A549 (cell line): ENCODE results near the gene RAPGEF5. TPM values are rescaled to one million over a fixed set of nuclear protein-coding genes. Genes with fewer than 3 reads are reported as not detected.
A peak's percentile ranks its signal among the peaks of the same experiment; 100 is the strongest.

Experiments used
- ATAC-seq, 2 experiments: fragments of 200-7000 bp in 1 of 2; fragments of >200 bp in 1 of 2; cut with Nextera tagmentation in 1 of 2; cut with Tn5 transposase in 1 of 2; 3 replicates each; pipeline versions ENCODE4 v1.8.0 to v1.9.1; 2018 to 2020; ENCODE audit warnings: mild to moderate bottlenecking in 1 of 2, moderate library complexity in 1 of 2
- CTCF ChIA-PET: fragments of 300-600 bp; sonication (Branson Sonifier 250); formaldehyde crosslinking; extraction: SDS; loops from one replicate; lab custom pipeline; 2021; ENCODE audit warnings: antibody characterized with exemption, inconsistent platforms; lab: Yijun Ruan, JAX
- POLR2A ChIA-PET: fragments of 350-600 bp; formaldehyde crosslinking; extraction: SDS; loops from one replicate; lab custom pipeline; 2021; ENCODE audit warnings: antibody characterized with exemption, inconsistent platforms; lab: Yijun Ruan, JAX
- DNase-seq, 2 experiments: peaks; one replicate each; pipeline versions ENCODE4 v3.0.0 to v3.0.0-alpha.2; 2011 to 2016; ENCODE audit warnings: low read depth in 1 of 2, low spot score in 1 of 2
- FAIRE-seq: peaks from 2 replicates; lab custom pipeline; 2011; peaks lifted over from hg19 to GRCh38; lab: Jason Lieb, UNC
- H3K27ac ChIP-seq, 2 experiments: fragments of >200 bp; sonication (Bioruptor Twin); formaldehyde crosslinking; 3 replicates each; pipeline ENCODE4 v1.5.1; 2016 to 2017
- H3K4me1 ChIP-seq: fragments of >200 bp; sonication (Bioruptor Twin); formaldehyde crosslinking; 3 replicates; pipeline ENCODE4 v1.6.1; 2016
- H3K4me2 ChIP-seq: fragments of >200 bp; sonication (Bioruptor Twin); formaldehyde crosslinking; 3 replicates; pipeline ENCODE4 v1.6.1; 2016
- H3K4me3 ChIP-seq: fragments of >200 bp; sonication (Bioruptor Twin); formaldehyde crosslinking; 3 replicates; pipeline ENCODE4 v1.5.1; 2016
- H3K9me3 ChIP-seq: fragments of >200 bp; sonication (Bioruptor Twin); formaldehyde crosslinking; 3 replicates; pipeline ENCODE4 v1.6.1; 2016
- ATOH8 ChIP-seq: fragments of 250-450 bp; sonication (Bioruptor Pico); IDR thresholded peaks from 2 replicates; pipeline ENCODE4 v1.5.0; 2020; ENCODE audit warnings: low read depth, mild to moderate bottlenecking, moderate library complexity
- BCL3 ChIP-seq: fragments of >200 bp; sonication (Bioruptor Twin); formaldehyde crosslinking; IDR thresholded peaks from 3 replicates; pipeline ENCODE4 v1.6.1; 2016
- BHLHE40 ChIP-seq: IDR thresholded peaks from 2 replicates; pipeline ENCODE4 v1.6.1; 2012; ENCODE audit warnings: low read depth, low read length, inconsistent platforms
- CHD2 ChIP-seq: fragments of 150-350 bp; IDR thresholded peaks from 2 replicates; pipeline ENCODE4 v1.6.1; 2014; ENCODE audit warnings: low read length; ENCODE audit not compliant: partially characterized antibody
- CTCF ChIP-seq: fragments of >200 bp; sonication (Bioruptor Twin); formaldehyde crosslinking; IDR thresholded peaks from 3 replicates; pipeline ENCODE4 v1.5.1; 2016
- E2F6 ChIP-seq: IDR thresholded peaks from 2 replicates; pipeline ENCODE4 v1.6.1; 2012; ENCODE audit warnings: low read depth, borderline replicate concordance
- EHF ChIP-seq: fragments of 250-450 bp; sonication (Bioruptor Pico); IDR thresholded peaks from 2 replicates; pipeline ENCODE4 v1.5.0; 2020; ENCODE audit warnings: mild to moderate bottlenecking
- ELK1 ChIP-seq: fragments of 150-350 bp; IDR thresholded peaks from 2 replicates; pipeline ENCODE4 v1.6.1; 2014; ENCODE audit warnings: low read depth, mild to moderate bottlenecking, low read length
- FOSL2 ChIP-seq, 2 experiments: fragments of 450-650 bp in 1 of 2; fragments of >200 bp in 1 of 2; sonication (Bioruptor Twin) in 1 of 2; formaldehyde crosslinking; IDR thresholded peaks; 2 replicates each; pipeline versions ENCODE4 v1.5.0 to v1.6.1; 2016 to 2020; ENCODE audit warnings: mild to moderate bottlenecking in 1 of 2, moderate library complexity in 1 of 2
- GATA3 ChIP-seq: IDR thresholded peaks from 2 replicates; pipeline ENCODE4 v1.6.1; 2012; ENCODE audit warnings: borderline replicate concordance
- HDAC2 ChIP-seq: fragments of 200-600 bp; sonication (generic); IDR thresholded peaks from 2 replicates; pipeline ENCODE4 v1.6.1; 2016
- HES2 ChIP-seq: fragments of >200 bp; sonication (Bioruptor Twin); formaldehyde crosslinking; IDR thresholded peaks from 2 replicates; pipeline ENCODE4 v1.6.1; 2016
- HEYL ChIP-seq: fragments of 250-450 bp; sonication (Bioruptor Pico); IDR thresholded peaks from 2 replicates; pipeline ENCODE4 v1.8.0; 2021; ENCODE audit warnings: mild to moderate bottlenecking, moderate library complexity
- HOXA7 ChIP-seq: fragments of 250-450 bp; sonication (Bioruptor Pico); IDR thresholded peaks from 2 replicates; pipeline ENCODE4 v1.5.0; 2020; ENCODE audit warnings: mild to moderate bottlenecking, moderate library complexity
- KDM1A ChIP-seq: fragments of 200-600 bp; sonication (generic); IDR thresholded peaks from 2 replicates; pipeline ENCODE4 v1.6.1; 2016; ENCODE audit warnings: low read depth, mild to moderate bottlenecking
- KDM5A ChIP-seq: fragments of 200-600 bp; sonication (generic); IDR thresholded peaks from 2 replicates; pipeline ENCODE4 v1.6.1; 2016; ENCODE audit warnings: antibody characterized with exemption, mild to moderate bottlenecking
- PHF8 ChIP-seq: fragments of 200-600 bp; sonication (generic); IDR thresholded peaks from 2 replicates; pipeline ENCODE4 v1.6.1; 2016; ENCODE audit warnings: low read depth, mild to moderate bottlenecking, antibody characterized with exemption, moderate library complexity, borderline replicate concordance
- POLR2A ChIP-seq: IDR thresholded peaks from 2 replicates; pipeline ENCODE4 v1.6.1; 2012; ENCODE audit warnings: mild to moderate bottlenecking, low read length
- RAD21 ChIP-seq, 2 experiments: fragments of >200 bp in 1 of 2; sonication (Bioruptor Twin) in 1 of 2; formaldehyde crosslinking in 1 of 2; IDR thresholded peaks in 1 of 2; conservative IDR thresholded peaks in 1 of 2; 2 replicates in 1 of 2; 3 replicates in 1 of 2; pipeline ENCODE4 v1.6.1; 2012 to 2018; ENCODE audit warnings: inconsistent platforms in 1 of 2
- TFCP2L1 ChIP-seq: fragments of 250-450 bp; sonication (Bioruptor Pico); IDR thresholded peaks from 2 replicates; pipeline ENCODE4 v1.5.0; 2021; ENCODE audit warnings: mild to moderate bottlenecking
- USF2 ChIP-seq: fragments of 450-650 bp; IDR thresholded peaks from 2 replicates; pipeline ENCODE4 v1.6.1; 2014; ENCODE audit warnings: antibody characterized with exemption
- ZC3H11A ChIP-seq: fragments of 450-650 bp; IDR thresholded peaks from 2 replicates; pipeline ENCODE4 v1.6.1; 2014; ENCODE audit warnings: antibody characterized with exemption, mild to moderate bottlenecking
- ZNF302 ChIP-seq: fragments of 250-450 bp; sonication (Bioruptor Pico); IDR thresholded peaks from 2 replicates; pipeline ENCODE4 v1.9.0; 2021; ENCODE audit warnings: inconsistent platforms, mild to moderate bottlenecking, moderate library complexity
- ZSCAN20 ChIP-seq: fragments of 250-450 bp; sonication (Bioruptor Pico); IDR thresholded peaks from 2 replicates; pipeline ENCODE4 v1.8.0; 2022; ENCODE audit warnings: mild to moderate bottlenecking, moderate library complexity
- WGBS: methylation state at CpG from one replicate; pipeline ENCODE4 v1.1.6; 2017; ENCODE audit errors: missing lambda C conversion rate; 5-methylcytosine and 5-hydroxymethylcytosine counted together
- polyA plus RNA-seq, 4 experiments: library from polyadenylated mRNA; depleted of rRNA in 3 of 4; stranded (reverse); fragments of >200 nt; fragmentation: RNase III in 1 of 4; extraction: RNeasy Plus Mini Kit Qiagen cat#74134 plus additional on column Dnase treatment in 1 of 4; gene quantifications; 2 replicates in 3 of 4; 3 replicates in 1 of 4; pipeline ENCODE4 v1.2.3, GENCODE V29; 2011 to 2017

The RAPGEF5 gene
- polyA plus RNA-seq, 2 of the 4 experiments (the other 2 are of a cell fraction): 0.03 to 0.14 TPM

- ChIA-PET CTCF (interaction anchor here (1.1 kb wide), 1 partner anchor 11 kb away, joined by 6 read pairs; no protein-coding TSS in a partner anchor), POLR2A (no interaction called here)
- DNase-seq (no peak), FAIRE-seq (no peak), ATAC-seq (no peak)
- H3K4me3 ChIP-seq: no peak overlapping the region
- no peaks in the 10 kb centered on the region for H3K9me3 ChIP-seq
- WGBS: 10% methylated on average over 8 of the region's 8 CpGs
- H3K4me2 ChIP-seq: no peak overlapping the region
- no peak for TF ChIP-seq ATOH8 (CRISPR knock-in tag)
- TF ChIP-seq ZSCAN20 (CRISPR knock-in tag): no peak
- no peak for TF ChIP-seq RAD21 (conservative IDR thresholded peaks at IDR 0.05 in 1 of 2, IDR thresholded peaks at IDR 0.05 in 1 of 2)
- TF ChIP-seq HEYL (CRISPR knock-in tag): no peak
- no peaks in the 10 kb centered on the region for H3K4me1 ChIP-seq
- no peak overlapping the region for H3K27ac ChIP-seq
Observed at GRCh38 chr7:22121702-22122474, 235.1 kb downstream of the RAPGEF5 start.

GRCh38 chr7:22120391-22121053 is 236.4 kb downstream of the RAPGEF5 start:
- H3K4me2 ChIP-seq: no peak overlapping the region
- no peaks in the 10 kb centered on the region for H3K4me1 ChIP-seq
- ATAC-seq: no peak
- DNase-seq: no peak
- WGBS: 32% methylated on average over 8 of the region's 8 CpGs
- H3K4me3 ChIP-seq: no peak overlapping the region
- FAIRE-seq: no peak
- ChIA-PET POLR2A (no interaction called here), CTCF (interaction anchor here (1.1 kb wide), 1 partner anchor 10 kb away, joined by 4 read pairs; no protein-coding TSS in a partner anchor)
- H3K27ac ChIP-seq: no peak overlapping the region
- TF ChIP-seq BCL3 (no peak), CTCF (no peak), ZNF302 (CRISPR knock-in tag) (no peak), HOXA7 (CRISPR knock-in tag) (no peak), KDM5A (no peak), PHF8 (no peak), ELK1 (no peak), KDM1A (no peak), E2F6 (no peak)
- H3K9me3 ChIP-seq: no peaks in the 10 kb centered on the region

- Histone ChIP-seq H3K4me2 (no peak overlapping the region), H3K4me3 (no peak overlapping the region), H3K4me1 (no peaks in the 10 kb centered on the region), H3K27ac (no peak overlapping the region), H3K9me3 (no peaks in the 10 kb centered on the region)
- CTCF ChIA-PET: interaction anchor here (0.7 kb wide), 1 partner anchor 14 kb away, joined by 5 read pairs; no protein-coding TSS in a partner anchor
- no peak for DNase-seq
- POLR2A ChIA-PET: no interaction called here
- 0 out of 6 replicates have a peak, but pooled peaks of 1 of the 2 experiments have one; percentile 26 for ATAC-seq
- 49% methylated on average over 6 of the region's 6 CpGs for WGBS
- no peak for FAIRE-seq
- TF ChIP-seq ZC3H11A (no peak), POLR2A (no peak), EHF (CRISPR knock-in tag) (no peak), BHLHE40 (no peak), E2F6 (no peak), GATA3 (no peak), HES2 (no peak), HEYL (CRISPR knock-in tag) (no peak), FOSL2 (IDR thresholded peaks at IDR 0.05) (no peak), FOSL2 (CRISPR knock-in tag; IDR thresholded peaks at IDR 0.05) (no peak), CHD2 (no peak), HDAC2 (no peak), TFCP2L1 (CRISPR knock-in tag) (no peak), USF2 (no peak)
Observed at GRCh38 chr7:22117222-22117621, 239.7 kb downstream of the RAPGEF5 start.
